ENCODE results near the gene PSMB7.

The PSMB7 gene

GRCh38 chr9:124323904-124324303 is 91.3 kb downstream of the PSMB7 start:
- POLR2A ChIA-PET, result no interaction called here
- Histone ChIP-seq H3K4me3 (ENCODE audit: low read depth, low read length) (no peak overlapping the region), H3K9me3 (ENCODE audit: control insufficient read depth, insufficient read depth, low read depth, low read length) (no peaks in the 10 kb centered on the region), H3K27ac (ENCODE audit: extremely low read depth, low read depth, low read length) (no peak overlapping the region), H3K36me3 (ENCODE audit: control insufficient read depth in 2 of 2, insufficient read depth in 1 of 2, low read length in 2 of 2) (peaks cover 0 to 29% of the 10 kb centered on the region in 2 experiments; a peak in 1 of 3 replicates), H3K4me1 (ENCODE audit: control insufficient read depth, insufficient read depth, low read length) (no peaks in the 10 kb centered on the region)
- TF ChIP-seq ZFHX2 (tag by site-specific recombination; conservative IDR thresholded peaks at IDR 0.05) (no peak), ZIC2 (tag by site-specific recombination; IDR thresholded peaks at IDR 0.05) (no peak), ZNF704 (tag by site-specific recombination; IDR thresholded peaks at IDR 0.05) (no peak), ZNF404 (tag by site-specific recombination; IDR thresholded peaks at IDR 0.05) (no peak), ZNF560 (tag by site-specific recombination; IDR thresholded peaks at IDR 0.05; ENCODE audit: borderline replicate concordance) (no peak), ZEB2 (tag by site-specific recombination; IDR thresholded peaks at IDR 0.05) (no peak), ZNF202 (tag by site-specific recombination; IDR thresholded peaks at IDR 0.05; ENCODE audit: borderline replicate concordance) (no peak), ZFP41 (tag by site-specific recombination; IDR thresholded peaks at IDR 0.05; ENCODE audit: borderline replicate concordance) (no peak), ZBTB10 (tag by site-specific recombination; IDR thresholded peaks at IDR 0.05) (no peak), GFI1B (tag by site-specific recombination; IDR thresholded peaks at IDR 0.05) (no peak), FEZF1 (tag by site-specific recombination; IDR thresholded peaks at IDR 0.05) (no peak), ZNF266 (tag by site-specific recombination; IDR thresholded peaks at IDR 0.05; ENCODE audit: low read depth) (no peak), ZNF24 (tag by site-specific recombination; IDR thresholded peaks at IDR 0.05) (no peak), GLIS1 (tag by site-specific recombination; IDR thresholded peaks at IDR 0.05) (no peak), ZNF473 (tag by site-specific recombination; IDR thresholded peaks at IDR 0.05) (no peak)
- CTCF ChIA-PET, result interaction anchor here (0.7 to 1.8 kb wide), 3 partner anchors 19 to 197 kb away, joined by 3 to 7 read pairs (median 4); no protein-coding TSS in a partner anchor

- CTCF ChIA-PET, result interaction anchor here (0.7 to 1.8 kb wide), 4 partner anchors 9 to 196 kb away, joined by 3 to 7 read pairs (median 4); no protein-coding TSS in a partner anchor
Measured at GRCh38 chr9:124322618-124323432, 92.4 kb downstream of the PSMB7 start.

More at GRCh38 chr9:124322618-124323432, 92.4 kb downstream of the PSMB7 start:
- POLR2A ChIA-PET, result no interaction called here
- Histone ChIP-seq H3K27ac (ENCODE audit: extremely low read depth, low read depth, low read length) (no peak overlapping the region), H3K4me3 (ENCODE audit: low read depth, low read length) (no peak overlapping the region), H3K4me1 (ENCODE audit: control insufficient read depth, insufficient read depth, low read length) (no peaks in the 10 kb centered on the region), H3K9me3 (ENCODE audit: control insufficient read depth, insufficient read depth, low read depth, low read length) (no peaks in the 10 kb centered on the region), H3K36me3 (ENCODE audit: control insufficient read depth in 2 of 2, insufficient read depth in 1 of 2, low read length in 2 of 2) (peaks cover 0 to 22% of the 10 kb centered on the region in 2 experiments; a peak in 1 of 3 replicates)
- TF ChIP-seq ZNF362 (tag by site-specific recombination; IDR thresholded peaks at IDR 0.05) (no peak), HOXD13 (CRISPR knock-in tag; IDR thresholded peaks at IDR 0.05; ENCODE audit: borderline replicate concordance) (no peak), ZNF37A (tag by site-specific recombination; IDR thresholded peaks at IDR 0.05) (no peak), ZNF280D (tag by site-specific recombination; IDR thresholded peaks at IDR 0.05) (no peak), ZNF239 (tag by site-specific recombination; IDR thresholded peaks at IDR 0.05) (no peak), ZNF248 (tag by site-specific recombination; IDR thresholded peaks at IDR 0.05) (no peak), SP7 (tag by site-specific recombination; IDR thresholded peaks at IDR 0.05) (no peak), ZNF645 (tag by site-specific recombination; IDR thresholded peaks at IDR 0.05) (no peak)

Measured in HEK293 (cell line).